ENCODE results near the gene RPL5.

RPL5 gene

DNA sequence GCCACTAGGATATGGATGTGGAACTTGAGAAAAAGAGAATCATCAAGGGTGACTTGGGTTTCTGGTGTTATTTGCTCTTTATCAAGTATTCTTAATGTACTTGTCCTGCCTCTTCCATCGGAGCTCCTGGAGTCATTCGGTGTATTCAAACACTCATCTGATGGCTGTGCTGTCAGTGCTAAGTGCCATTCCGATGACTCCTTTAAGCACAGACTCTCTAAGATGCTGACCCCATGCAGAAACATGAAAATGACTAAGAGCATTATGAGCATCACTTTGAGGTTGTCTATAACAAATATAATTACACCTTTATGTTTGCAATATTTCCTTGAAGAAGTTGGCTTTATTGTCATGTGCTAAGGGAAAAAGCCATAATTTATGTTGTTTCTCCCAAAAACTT, 11.3 kb upstream of the RPL5 start:
- TF ChIP-seq, protein P1, sequence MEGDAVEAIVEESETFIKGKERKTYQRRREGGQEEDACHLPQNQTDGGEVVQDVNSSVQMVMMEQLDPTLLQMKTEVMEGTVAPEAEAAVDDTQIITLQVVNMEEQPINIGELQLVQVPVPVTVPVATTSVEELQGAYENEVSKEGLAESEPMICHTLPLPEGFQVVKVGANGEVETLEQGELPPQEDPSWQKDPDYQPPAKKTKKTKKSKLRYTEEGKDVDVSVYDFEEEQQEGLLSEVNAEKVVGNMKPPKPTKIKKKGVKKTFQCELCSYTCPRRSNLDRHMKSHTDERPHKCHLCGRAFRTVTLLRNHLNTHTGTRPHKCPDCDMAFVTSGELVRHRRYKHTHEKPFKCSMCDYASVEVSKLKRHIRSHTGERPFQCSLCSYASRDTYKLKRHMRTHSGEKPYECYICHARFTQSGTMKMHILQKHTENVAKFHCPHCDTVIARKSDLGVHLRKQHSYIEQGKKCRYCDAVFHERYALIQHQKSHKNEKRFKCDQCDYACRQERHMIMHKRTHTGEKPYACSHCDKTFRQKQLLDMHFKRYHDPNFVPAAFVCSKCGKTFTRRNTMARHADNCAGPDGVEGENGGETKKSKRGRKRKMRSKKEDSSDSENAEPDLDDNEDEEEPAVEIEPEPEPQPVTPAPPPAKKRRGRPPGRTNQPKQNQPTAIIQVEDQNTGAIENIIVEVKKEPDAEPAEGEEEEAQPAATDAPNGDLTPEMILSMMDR (conservative IDR thresholded peaks at IDR 0.05; ENCODE audit: low read depth, low read length), result no peak
- H3K27me3 ChIP-seq (ENCODE audit: insufficient read depth, low read depth), result no peaks in the 10 kb centered on the region

DNA sequence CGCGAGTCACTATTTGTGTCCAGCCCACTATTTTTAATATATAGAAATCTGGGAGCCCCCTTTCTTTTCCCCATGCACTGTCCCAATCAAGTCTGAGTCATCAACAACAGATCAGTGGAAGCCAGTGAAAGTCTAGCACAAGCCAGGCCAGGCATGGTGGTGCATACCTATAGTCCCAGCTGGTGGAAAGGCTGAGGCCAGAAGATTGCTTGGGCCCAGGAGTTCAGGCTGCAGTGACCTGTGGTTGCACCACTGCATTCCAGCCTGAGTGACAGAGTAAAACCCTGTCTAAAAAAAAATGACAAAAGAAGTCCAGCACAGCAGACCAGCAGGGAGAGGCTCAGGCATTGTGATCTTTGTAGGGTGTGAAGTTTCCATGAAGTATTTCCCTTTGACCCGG, 9.0 kb upstream of the RPL5 start:
- Histone ChIP-seq H2AFZ (ENCODE audit: low read depth) (no peak overlapping the region), H4K20me1 (ENCODE audit: insufficient read depth) (no peaks in the 10 kb centered on the region), H3K9ac (no peak overlapping the region), H3K4me2 (no peak overlapping the region), H3K4me1 (ENCODE audit: low read depth, poor library complexity, severe bottlenecking) (no peaks in the 10 kb centered on the region), H3K27ac (no peak overlapping the region), H3K27me3 (ENCODE audit: insufficient read depth, low read depth) (no peaks in the 10 kb centered on the region), H3K4me3 (IDR thresholded peaks at IDR 0.05; ENCODE audit: insufficient read depth, low read depth, low read length) (no peak overlapping the region), H3K36me3 (ENCODE audit: insufficient read depth) (no peaks in the 10 kb centered on the region), H3K79me2 (ENCODE audit: insufficient read depth, low read depth) (no peaks in the 10 kb centered on the region)
- TF ChIP-seq, protein P1 (conservative IDR thresholded peaks at IDR 0.05; ENCODE audit: low read depth, low read length), result no peak

More for the DNA sequence above, 11.3 kb upstream of the RPL5 start:
- H3K4me3 ChIP-seq (IDR thresholded peaks at IDR 0.05; ENCODE audit: insufficient read depth, low read depth, low read length), result no peak overlapping the region
- H3K27ac ChIP-seq, result no peak overlapping the region
- no peaks in the 10 kb centered on the region for H3K79me2 ChIP-seq (ENCODE audit: insufficient read depth, low read depth)
- H3K4me2 ChIP-seq, result no peak overlapping the region
- no peak overlapping the region for H2AFZ ChIP-seq (ENCODE audit: low read depth)
- no peaks in the 10 kb centered on the region for H4K20me1 ChIP-seq (ENCODE audit: insufficient read depth)
- H3K4me1 ChIP-seq (ENCODE audit: low read depth, poor library complexity, severe bottlenecking), result no peaks in the 10 kb centered on the region
- no peak overlapping the region for H3K9ac ChIP-seq
- no peaks in the 10 kb centered on the region for H3K36me3 ChIP-seq (ENCODE audit: insufficient read depth)

DNA sequence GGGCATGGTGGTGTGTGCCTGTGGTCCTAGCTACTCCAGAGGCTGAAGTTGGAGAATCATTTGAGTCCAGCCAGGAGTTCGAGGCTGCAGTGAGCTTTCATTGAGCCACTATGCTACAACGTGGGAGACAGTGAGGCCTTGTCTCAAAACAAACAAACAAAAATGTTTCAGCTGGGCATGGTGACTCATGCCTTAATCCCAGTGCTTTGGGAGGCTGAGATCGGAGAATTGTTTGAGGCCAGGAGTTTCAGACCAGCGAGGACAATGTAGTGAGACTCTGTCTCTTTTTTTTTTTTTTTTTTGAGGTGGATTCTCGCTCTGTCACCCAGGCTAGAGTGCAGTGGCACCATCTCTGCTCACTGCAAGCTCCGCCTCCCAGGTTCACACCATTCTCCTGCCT, 5.0 kb upstream of the RPL5 start:
- no peak overlapping the region for H2AFZ ChIP-seq (ENCODE audit: low read depth)
- no peaks in the 10 kb centered on the region for H3K36me3 ChIP-seq (ENCODE audit: insufficient read depth)
- no peak overlapping the region for H3K4me2 ChIP-seq
- no peak overlapping the region for H3K9ac ChIP-seq
- no peak overlapping the region for H3K27ac ChIP-seq
- H3K79me2 ChIP-seq (ENCODE audit: insufficient read depth, low read depth), result no peaks in the 10 kb centered on the region
- no peaks in the 10 kb centered on the region for H3K4me1 ChIP-seq (ENCODE audit: low read depth, poor library complexity, severe bottlenecking)
- no peak overlapping the region for H3K4me3 ChIP-seq (IDR thresholded peaks at IDR 0.05; ENCODE audit: insufficient read depth, low read depth, low read length)
- no peaks in the 10 kb centered on the region for H3K27me3 ChIP-seq (ENCODE audit: insufficient read depth, low read depth)
- TF ChIP-seq, protein P1 (conservative IDR thresholded peaks at IDR 0.05; ENCODE audit: low read depth, low read length), result no peak
- no peaks in the 10 kb centered on the region for H4K20me1 ChIP-seq (ENCODE audit: insufficient read depth)

DNA sequence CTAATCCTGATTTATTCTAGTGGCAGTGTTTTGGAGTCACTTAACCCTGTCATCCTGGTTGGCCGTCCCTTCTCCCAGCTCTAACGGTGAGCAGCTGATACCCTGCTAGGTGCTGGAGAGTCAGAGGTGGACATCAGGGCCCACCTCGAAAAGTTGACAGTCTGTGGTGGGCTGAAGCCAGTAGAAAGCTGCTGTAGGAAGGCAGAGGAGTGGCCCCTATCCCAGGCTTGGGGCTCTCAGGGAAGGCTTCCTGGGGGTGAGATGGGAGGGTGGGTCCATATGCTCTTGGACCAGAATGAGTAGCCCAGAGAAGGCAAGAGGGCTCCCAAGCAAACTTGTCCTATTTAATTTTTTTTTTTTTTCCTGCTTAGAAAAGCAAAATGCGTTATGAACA, 475 bp upstream of the RPL5 start:
- Histone ChIP-seq H3K4me1 (ENCODE audit: low read depth, poor library complexity, severe bottlenecking) (peaks cover 30% of the 10 kb centered on the region), H3K9ac (no peak overlapping the region), H3K79me2 (ENCODE audit: insufficient read depth, low read depth) (peaks cover 45% of the 10 kb centered on the region), H4K20me1 (ENCODE audit: insufficient read depth) (peaks cover 21% of the 10 kb centered on the region; the same call in 1 of the 2 replicates), H3K4me2 (peak overlapping the region; percentile 34; the same call in 1 of the 2 replicates), H3K36me3 (ENCODE audit: insufficient read depth) (0 out of 2 replicates have a peak, but pooled peaks cover 14% of the 10 kb centered on the region), H3K4me3 (IDR thresholded peaks at IDR 0.05; ENCODE audit: insufficient read depth, low read depth, low read length) (no peak overlapping the region), H3K27me3 (ENCODE audit: insufficient read depth, low read depth) (no peaks in the 10 kb centered on the region), H2AFZ (ENCODE audit: low read depth) (peak overlapping the region; percentile 61; the same call in 1 of the 2 replicates), H3K27ac (no peak overlapping the region)
- TF ChIP-seq, protein P1 (conservative IDR thresholded peaks at IDR 0.05; ENCODE audit: low read depth, low read length), result no peak
